GM12891 (cell line): ENCODE measurements around the gene MRPL14.
"Not testable (repeated sequence)": the region's sequence is repeated elsewhere in the genome, so short reads cannot be mapped to it uniquely, and the experiment has no call there.

Experiments
- DNase-seq: peaks from one replicate; pipeline ENCODE4 v3.0.0; 2011; ENCODE audit warnings: low spot score; ENCODE audit not compliant: insufficient read length
- FAIRE-seq: peaks from 2 replicates; lab custom pipeline; 2011; peaks lifted over from hg19 to GRCh38; lab: Jason Lieb, UNC
- PAX5 ChIP-seq: IDR thresholded peaks from 2 replicates; pipeline ENCODE4 v1.6.1; 2011; ENCODE audit warnings: low read length, moderate library complexity, mild to moderate bottlenecking; ENCODE audit not compliant: insufficient read depth, severe bottlenecking
- POLR2A ChIP-seq: IDR thresholded peaks from 2 replicates; pipeline ENCODE4 v1.6.1; 2011; ENCODE audit warnings: low read depth, low read length, control low read depth
- POLR2AphosphoS5 ChIP-seq: IDR thresholded peaks from 2 replicates; pipeline ENCODE4 v1.6.1; 2011; ENCODE audit warnings: low read depth, low read length, control low read depth
- POU2F2 ChIP-seq: IDR thresholded peaks from 2 replicates; pipeline ENCODE4 v1.6.1; 2011; ENCODE audit warnings: low read depth, mild to moderate bottlenecking, control low read depth, low read length, moderate library complexity
- SPI1 ChIP-seq: IDR thresholded peaks from 2 replicates; pipeline ENCODE4 v1.6.1; 2011; ENCODE audit warnings: low read depth, low read length, control low read depth
- TAF1 ChIP-seq: IDR thresholded peaks from 2 replicates; pipeline ENCODE4 v1.6.1; 2011; ENCODE audit warnings: low read depth, low read length, control low read depth

MRPL14 gene

GRCh38 chr6:44150317-44150917 lies 23.2 kb upstream of the MRPL14 start:
- no peak for TF ChIP-seq PAX5
- TF ChIP-seq POU2F2 = no peak
- TF ChIP-seq TAF1 = no peak
- no peak for TF ChIP-seq SPI1
- TF ChIP-seq POLR2AphosphoS5 = no peak
- TF ChIP-seq POLR2A = no peak
- DNase-seq (no peak), FAIRE-seq (no peak)

- DNase-seq = no peak
- no peak for FAIRE-seq
- no peak for TF ChIP-seq PAX5
- 0 out of 2 replicates have a peak, but pooled peaks have one; percentile 1 for TF ChIP-seq POLR2A
These were observed 22.2 kb upstream of the MRPL14 start for GRCh38 chr6:44149369-44150012.

GRCh38 chr6:44148306-44148705 lies 21.1 kb upstream of the MRPL14 start:
- FAIRE-seq (no peak), DNase-seq (no peak)
- TF ChIP-seq SPI1 (no peak), POU2F2 (no peak), POLR2AphosphoS5 (no peak)

- DNase-seq = no peak
- FAIRE-seq = no peak
- no peak for TF ChIP-seq POLR2AphosphoS5
- TF ChIP-seq SPI1 = no peak
- no peak for TF ChIP-seq TAF1
- no peak for TF ChIP-seq POLR2A
- no peak for TF ChIP-seq PAX5
- TF ChIP-seq POU2F2 = no peak
These were observed 20.0 kb upstream of the MRPL14 start for GRCh38 chr6:44147256-44147655.

GRCh38 chr6:44146685-44147084 lies 19.4 kb upstream of the MRPL14 start:
- no peak for FAIRE-seq
- no peak for DNase-seq
- TF ChIP-seq PAX5 (no peak), POLR2AphosphoS5 (no peak), POLR2A (no peak), TAF1 (no peak), SPI1 (no peak), POU2F2 (no peak)

GRCh38 chr6:44145839-44146238 lies 18.6 kb upstream of the MRPL14 start:
- FAIRE-seq = no peak
- DNase-seq = no peak
- TF ChIP-seq POU2F2 (no peak), POLR2AphosphoS5 (no peak; the same call in 1 of the 2 replicates), SPI1 (no peak), POLR2A (no peak), TAF1 (no peak), PAX5 (no peak)

- FAIRE-seq, DNase-seq: not testable (repeated sequence)
These were observed 17.3 kb upstream of the MRPL14 start for GRCh38 chr6:44144536-44144935.

- TF ChIP-seq POLR2A = no peak
- FAIRE-seq (no peak), DNase-seq (no peak)
These were observed 16.5 kb upstream of the MRPL14 start for GRCh38 chr6:44143731-44144130.

- no peak for DNase-seq
- no peak for FAIRE-seq
- TF ChIP-seq TAF1 (no peak), POLR2A (no peak)
These were observed 15.6 kb upstream of the MRPL14 start for GRCh38 chr6:44142835-44143234.

GRCh38 chr6:44139351-44139743 lies 12.1 kb upstream of the MRPL14 start:
- no peak for TF ChIP-seq SPI1
- TF ChIP-seq POLR2A = no peak
- no peak for TF ChIP-seq TAF1
- TF ChIP-seq POU2F2 = no peak
- TF ChIP-seq POLR2AphosphoS5 = no peak
- no peak for TF ChIP-seq PAX5
- DNase-seq (no peak), FAIRE-seq (no peak)
